Thoracic aorta (tissue), 2 donors: Measurements from ENCODE around the gene COLGALT1. TPM values are rescaled to one million over a fixed set of nuclear protein-coding genes. Genes with fewer than 3 reads are reported as not detected.
"Not testable (repeated sequence)": the region's sequence is repeated elsewhere in the genome, so short reads cannot be mapped to it uniquely, and the experiment has no call there.

Source experiments
- ATAC-seq: fragments of 150-250 bp; one replicate; pipeline ENCODE4 v1.8.0; 2017; ENCODE audit warnings: low read depth; ENCODE audit not compliant: insufficient number of reproducible peaks, low FRiP score
- DNase-seq: peaks from one replicate; pipeline ENCODE4 v3.0.0-alpha.2; 2020; ENCODE audit warnings: low spot score
- H3K27ac ChIP-seq, 2 donors: fragments of 200-600 bp; sonication (generic); 1 replicate in 1 of 2; 2 replicates in 1 of 2; pipeline ENCODE4 v1.5.1; 2016; ENCODE audit warnings: mild to moderate bottlenecking in 2 of 2, moderate library complexity in 2 of 2
- H3K27me3 ChIP-seq: fragments of 200-600 bp; sonication (generic); replicated peaks from 2 replicates; pipeline ENCODE4 v1.6.0; 2016; ENCODE audit warnings: mild to moderate bottlenecking; ENCODE audit not compliant: insufficient read depth
- H3K36me3 ChIP-seq: fragments of 200-600 bp; sonication (generic); one replicate; pipeline ENCODE4 v1.5.1; 2016
- H3K4me1 ChIP-seq, 2 donors: fragments of 200-600 bp; sonication (generic); 1 replicate in 1 of 2; 2 replicates in 1 of 2; pipeline versions ENCODE4 v1.5.1 to v1.6.0; 2016; ENCODE audit warnings: low read depth in 2 of 2, mild to moderate bottlenecking in 1 of 2; ENCODE audit not compliant: control insufficient read depth in 1 of 2
- H3K4me3 ChIP-seq: fragments of 200-600 bp; sonication (generic); 2 replicates; pipeline ENCODE4 v1.5.1; 2016; ENCODE audit warnings: mild to moderate bottlenecking
- H3K9me3 ChIP-seq: fragments of 200-600 bp; sonication (generic); 2 replicates; pipeline ENCODE4 v1.5.1; 2016
- CTCF ChIP-seq: fragments of 200-600 bp; sonication (generic); IDR thresholded peaks from one replicate; pipeline ENCODE4 v1.5.1; 2019; ENCODE audit warnings: antibody characterized with exemption
- total RNA-seq, 2 donors: library from RNA; depleted of rRNA; stranded (reverse); fragments of >200 nt; gene quantifications; one replicate each; pipeline versions ENCODE4 v1.1.0 to v1.2.3, GENCODE V29; 2016

The COLGALT1 gene
- total RNA-seq, 2 donors from 2014 or later: 73.7 to 94.1 TPM

DNA sequence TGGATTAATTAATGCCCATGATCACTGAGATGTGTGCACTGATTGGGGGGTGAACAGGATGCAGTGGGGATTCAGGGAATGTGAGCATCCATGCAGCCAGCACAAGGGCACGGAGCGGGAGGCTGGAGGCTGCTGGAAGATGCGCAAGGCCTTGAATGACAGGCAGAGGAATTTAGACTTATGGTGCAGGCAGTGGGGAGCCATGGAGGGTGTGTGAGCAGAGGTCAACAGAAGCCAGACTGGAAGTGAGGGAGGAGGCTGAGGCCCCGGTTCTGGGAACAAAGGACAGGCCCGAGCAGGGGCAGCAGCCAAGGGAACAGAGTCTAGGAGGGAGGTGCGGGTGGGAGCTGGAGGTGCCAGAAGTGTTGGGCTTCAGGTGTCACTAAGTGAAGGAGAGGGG lies 7.3 kb upstream of the COLGALT1 start:
- TF ChIP-seq CTCF: no peak
- ATAC-seq (no peak), DNase-seq (no peak)
- Histone ChIP-seq H3K4me3 (no peak overlapping the region), H3K4me1 (peaks cover 0 to under 1% of the 10 kb centered on the region in 2 donors), H3K27ac (no peak overlapping the region), H3K36me3 (no peaks in the 10 kb centered on the region), H3K9me3 (no peaks in the 10 kb centered on the region), H3K27me3 (no peaks in the 10 kb centered on the region)

- no peaks in the 10 kb centered on the region for H3K9me3 ChIP-seq
- no peak for DNase-seq
- ATAC-seq: no peak
- no peak for TF ChIP-seq CTCF
- H3K4me3 ChIP-seq: no peak overlapping the region
- no peaks in the 10 kb centered on the region for H3K27me3 ChIP-seq
- H3K27ac ChIP-seq: no peak overlapping the region
- peaks cover 0 to 7% of the 10 kb centered on the region in 2 donors for H3K4me1 ChIP-seq
- no peaks in the 10 kb centered on the region for H3K36me3 ChIP-seq
Observed at GRCh38 chr19:17549085-17549740, 6.2 kb upstream of the COLGALT1 start.

DNA sequence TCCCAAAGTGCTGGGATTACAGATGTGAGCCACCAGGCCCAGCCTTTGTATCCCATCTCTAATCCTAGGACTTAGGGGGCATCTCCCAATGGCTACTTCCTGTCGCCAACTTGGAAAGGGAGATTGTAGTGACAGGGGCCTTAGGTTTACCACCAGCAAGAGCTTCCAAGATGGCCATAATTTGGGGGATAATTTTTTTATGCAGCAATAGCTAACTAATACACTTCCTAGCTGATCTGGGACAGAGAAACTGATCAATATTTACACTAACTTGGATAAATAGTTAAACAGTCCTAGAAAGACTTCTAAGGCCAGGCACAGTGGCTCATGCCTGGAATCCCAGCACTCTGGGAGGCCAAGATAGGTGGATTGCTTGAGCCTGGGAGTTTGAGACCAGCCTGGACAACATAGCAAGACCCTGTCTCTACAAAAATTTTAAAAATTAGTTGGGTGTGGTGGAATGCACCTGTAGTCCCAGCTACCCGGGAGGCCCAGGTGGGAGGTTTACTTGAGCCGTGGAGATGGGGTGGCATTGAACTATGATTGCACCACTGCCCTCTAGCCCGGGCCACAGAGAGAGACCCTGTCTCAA lies 5.3 kb upstream of the COLGALT1 start:
- no peaks in the 10 kb centered on the region for H3K27me3 ChIP-seq
- H3K4me3 ChIP-seq: no peak overlapping the region
- no peaks in the 10 kb centered on the region for H3K36me3 ChIP-seq
- ATAC-seq (no peak), DNase-seq (no peak)
- H3K4me1 ChIP-seq: peaks cover 4 to 10% of the 10 kb centered on the region in 2 donors
- no peaks in the 10 kb centered on the region for H3K9me3 ChIP-seq
- no peak overlapping the region for H3K27ac ChIP-seq
- TF ChIP-seq CTCF: no peak

DNA sequence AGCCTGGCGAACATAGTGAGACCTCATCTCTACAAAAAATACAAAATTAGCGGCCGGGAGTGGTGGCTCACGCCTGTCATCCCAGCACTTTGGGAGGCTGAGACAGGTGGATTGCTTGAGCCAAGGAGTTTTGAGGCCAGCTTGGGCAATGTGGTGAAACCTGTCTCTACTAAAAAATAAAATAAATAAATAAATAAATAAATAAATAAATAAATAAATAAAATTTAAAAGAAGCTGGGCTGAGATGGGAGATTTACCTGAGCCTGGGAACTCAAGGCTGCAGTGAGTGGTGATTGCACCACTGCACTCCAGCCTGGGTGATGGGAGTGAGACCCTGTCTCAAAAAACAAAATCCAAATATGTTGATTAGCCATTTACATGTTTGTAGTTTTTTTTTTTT lies 2.7 kb upstream of the COLGALT1 start:
- H3K4me1 ChIP-seq: peaks cover 14% of the 10 kb centered on the region in 2 donors
- not testable (repeated sequence) for H3K36me3 ChIP-seq, H3K27ac ChIP-seq, H3K27me3 ChIP-seq, H3K9me3 ChIP-seq, H3K4me3 ChIP-seq, DNase-seq, ATAC-seq

DNA sequence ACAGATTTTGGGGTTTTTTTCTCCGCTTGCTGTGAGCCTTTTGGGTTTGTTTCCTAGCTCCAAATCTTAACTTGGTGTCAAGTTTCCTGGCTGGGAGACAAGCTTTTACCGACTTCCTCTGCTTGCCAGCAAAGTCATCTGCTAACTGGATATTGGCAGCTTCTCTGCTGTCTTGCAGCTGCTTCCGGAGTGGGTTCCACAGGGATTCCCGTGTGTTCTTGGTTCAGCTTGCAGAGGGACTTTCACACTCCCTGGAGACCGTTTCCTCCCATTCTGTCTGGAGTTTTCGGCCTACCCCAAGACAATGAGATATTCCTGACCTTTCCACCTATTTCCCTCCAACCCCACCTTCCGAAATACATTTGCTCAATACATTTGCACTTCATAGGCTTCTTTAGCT lies 2.2 kb upstream of the COLGALT1 start:
- H3K36me3 ChIP-seq: no peaks in the 10 kb centered on the region
- no peaks in the 10 kb centered on the region for H3K9me3 ChIP-seq
- TF ChIP-seq CTCF: no peak
- no peaks in the 10 kb centered on the region for H3K27me3 ChIP-seq
- H3K4me1 ChIP-seq: peaks cover 14% of the 10 kb centered on the region in 2 donors
- H3K4me3 ChIP-seq: no peak overlapping the region
- peak overlapping the region in 1 of 2 donors; percentile 17 for H3K27ac ChIP-seq
- ATAC-seq: no peak
- DNase-seq: no peak
